ENCODE results near the gene XRCC2. TPM values are rescaled to one million over a fixed set of nuclear protein-coding genes. Genes with fewer than 3 reads are reported as not detected.

Gene XRCC2
- total RNA-seq, 1 donor from 2014 or later: 0.67 TPM

GRCh38 chr7:152621426-152621825 lies 54.5 kb downstream of the XRCC2 start:
- DNase-seq (no peak), ATAC-seq (no peak)
- intact Hi-C loops (cut with micrococcal nuclease): no loop called here

GRCh38 chr7:152619027-152619739 lies 56.8 kb downstream of the XRCC2 start:
- ATAC-seq: no peak
- no peak for DNase-seq
- intact Hi-C loops (cut with micrococcal nuclease): no loop called here

GRCh38 chr7:152618427-152618826 lies 57.5 kb downstream of the XRCC2 start:
- intact Hi-C loops (cut with micrococcal nuclease): no loop called here
- DNase-seq: no peak
- ATAC-seq: no peak

- intact Hi-C loops (cut with micrococcal nuclease): no loop called here
- DNase-seq (no peak), ATAC-seq (no peak)
Measured at GRCh38 chr7:152617056-152617455, 58.9 kb downstream of the XRCC2 start.

GRCh38 chr7:152615031-152615741 lies 60.8 kb downstream of the XRCC2 start:
- ATAC-seq (peak; percentile 63), DNase-seq (no peak)
- intact Hi-C loops (cut with micrococcal nuclease): no loop called here

GRCh38 chr7:152608656-152609055 lies 67.3 kb downstream of the XRCC2 start:
- intact Hi-C loops (cut with micrococcal nuclease): no loop called here
- ATAC-seq (no peak), DNase-seq (no peak)

- intact Hi-C loops (cut with micrococcal nuclease): no loop called here
- DNase-seq (no peak), ATAC-seq (no peak)
Measured at GRCh38 chr7:152608208-152608607, 67.7 kb downstream of the XRCC2 start.

GRCh38 chr7:152607007-152607406 lies 68.9 kb downstream of the XRCC2 start:
- intact Hi-C loops (cut with micrococcal nuclease): no loop called here
- DNase-seq (no peak), ATAC-seq (no peak)

GRCh38 chr7:152602962-152603361 lies 73.0 kb downstream of the XRCC2 start:
- intact Hi-C loops (cut with micrococcal nuclease): no loop called here
- ATAC-seq: no peak
- DNase-seq: no peak

- intact Hi-C loops (cut with micrococcal nuclease): no loop called here
Measured at GRCh38 chr7:152601305-152601798, 74.6 kb downstream of the XRCC2 start.

GRCh38 chr7:152600266-152600665 lies 75.7 kb downstream of the XRCC2 start:
- intact Hi-C loops (cut with micrococcal nuclease): no loop called here

More at GRCh38 chr7:152601305-152601798, 74.6 kb downstream of the XRCC2 start:
- DNase-seq: no peak
- ATAC-seq: no peak

GRCh38 chr7:152597507-152597906 lies 78.4 kb downstream of the XRCC2 start:
- no peak for DNase-seq
- no peak for ATAC-seq
- intact Hi-C loops (cut with micrococcal nuclease): no loop called here

More at GRCh38 chr7:152600266-152600665, 75.7 kb downstream of the XRCC2 start:
- DNase-seq: no peak
- ATAC-seq: no peak

- intact Hi-C loops (cut with micrococcal nuclease): no loop called here
- DNase-seq (no peak), ATAC-seq (no peak)
Measured at GRCh38 chr7:152596824-152597223, 79.1 kb downstream of the XRCC2 start.

Other genes with a start within 250 kb of the XRCC2 start
- 40.2 TPM for gene KMT2C, start 240.1 kb downstream of the XRCC2 start, total RNA-seq
- gene ACTR3B, start 83.6 kb upstream of the XRCC2 start, total RNA-seq: 10.2 TPM